ENCODE data around the gene NIPBL.
"Not testable (repeated sequence)": the region's sequence is repeated elsewhere in the genome, so short reads cannot be mapped to it uniquely, and the experiment has no call there.

Gene NIPBL

GRCh38 chr5:37015795-37016666 lies 139.5 kb downstream of the NIPBL start:
- no peak for DNase-seq (ENCODE audit: low read depth in 2 of 2)

DNA sequence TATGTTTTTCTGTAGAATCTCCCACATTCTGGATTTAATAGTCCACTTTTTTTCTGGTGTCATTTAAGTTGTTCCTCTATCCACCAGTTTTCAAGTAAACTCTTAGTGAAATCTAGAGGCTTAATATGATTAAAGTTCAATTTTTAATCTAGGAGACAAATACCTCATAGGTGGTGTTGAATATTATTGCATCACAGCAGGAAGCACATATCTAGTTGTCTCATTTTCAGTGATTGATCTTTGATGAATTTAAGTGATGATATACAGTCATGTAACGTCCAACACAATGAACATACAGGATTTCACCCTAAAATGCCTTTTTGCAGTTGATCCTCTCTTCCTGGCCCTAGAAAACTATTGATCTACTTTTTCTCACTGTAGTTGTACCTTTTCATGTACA lies 152.3 kb downstream of the NIPBL start:
- no peak for DNase-seq (ENCODE audit: low read depth in 2 of 2)

- DNase-seq (ENCODE audit: low read depth in 2 of 2) = no peak
These were observed 152.9 kb downstream of the NIPBL start for GRCh38 chr5:37029436-37029835.

DNA sequence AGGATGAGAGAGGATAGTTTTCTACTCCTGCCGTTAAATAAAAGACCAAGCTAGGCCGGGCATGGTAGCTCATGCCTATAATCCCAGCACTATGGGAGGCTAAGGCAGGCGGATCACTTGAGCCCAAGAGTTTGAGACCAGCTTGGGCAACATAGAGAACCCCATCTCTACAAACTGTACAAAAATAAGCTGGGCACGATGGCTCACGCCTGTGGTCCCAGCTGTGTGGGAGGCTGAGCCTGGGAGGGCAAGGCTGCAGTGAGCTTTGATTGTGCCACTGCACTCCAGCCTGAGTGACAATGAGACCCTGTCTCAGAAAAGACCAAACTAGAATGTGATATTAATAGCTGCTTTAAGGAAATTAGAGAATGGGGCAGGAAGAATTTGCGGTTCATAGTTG lies 158.4 kb downstream of the NIPBL start:
- DNase-seq (ENCODE audit: low read depth in 2 of 2) = no peak

GRCh38 chr5:37037840-37038239 lies 161.3 kb downstream of the NIPBL start:
- DNase-seq (ENCODE audit: low read depth in 2 of 2) = no peak

DNA sequence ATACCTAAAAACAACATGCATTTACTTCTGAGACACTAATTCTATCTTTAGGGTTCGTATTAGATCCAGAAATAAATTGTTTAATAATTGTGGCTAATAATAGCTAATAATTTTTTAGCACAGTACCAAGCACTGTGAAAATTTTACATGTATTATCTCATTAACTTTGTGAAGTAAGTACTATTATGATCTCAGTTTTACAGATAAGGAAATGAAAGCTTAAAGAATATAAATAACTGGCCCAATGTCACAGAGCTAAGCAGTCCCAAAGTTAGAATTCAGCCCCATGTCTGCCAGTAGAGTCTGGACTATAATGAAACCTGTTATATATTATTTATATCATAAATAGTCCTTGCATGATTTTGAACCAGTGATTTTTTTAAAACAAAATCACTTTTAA lies 163.3 kb downstream of the NIPBL start:
- DNase-seq (ENCODE audit: low read depth in 2 of 2) = no peak

DNA sequence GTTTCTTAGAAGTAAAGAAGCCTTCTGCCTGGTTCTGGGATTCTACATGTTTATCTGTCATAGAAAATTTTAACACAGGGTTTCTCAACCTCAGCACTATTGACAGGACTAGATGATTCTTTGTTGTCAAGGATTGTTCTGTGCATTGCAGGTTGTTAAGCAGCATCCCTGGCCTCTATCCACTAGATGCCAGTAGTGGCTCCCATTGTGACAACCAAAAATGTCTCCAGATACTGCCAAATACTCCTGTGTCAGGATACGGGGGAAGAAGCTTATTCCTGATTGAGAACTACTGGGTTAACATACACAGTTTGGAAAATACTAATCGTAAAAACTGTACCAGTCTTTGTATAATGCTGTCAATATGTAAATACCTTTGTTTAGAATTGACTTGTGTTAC lies 167.1 kb downstream of the NIPBL start:
- DNase-seq (ENCODE audit: low read depth in 2 of 2) = no peak

- DNase-seq (ENCODE audit: low read depth in 2 of 2) = no peak
These were observed 167.6 kb downstream of the NIPBL start for GRCh38 chr5:37044120-37044519.

GRCh38 chr5:37045703-37046102 lies 169.1 kb downstream of the NIPBL start:
- no peak for DNase-seq (ENCODE audit: low read depth in 2 of 2)

DNA sequence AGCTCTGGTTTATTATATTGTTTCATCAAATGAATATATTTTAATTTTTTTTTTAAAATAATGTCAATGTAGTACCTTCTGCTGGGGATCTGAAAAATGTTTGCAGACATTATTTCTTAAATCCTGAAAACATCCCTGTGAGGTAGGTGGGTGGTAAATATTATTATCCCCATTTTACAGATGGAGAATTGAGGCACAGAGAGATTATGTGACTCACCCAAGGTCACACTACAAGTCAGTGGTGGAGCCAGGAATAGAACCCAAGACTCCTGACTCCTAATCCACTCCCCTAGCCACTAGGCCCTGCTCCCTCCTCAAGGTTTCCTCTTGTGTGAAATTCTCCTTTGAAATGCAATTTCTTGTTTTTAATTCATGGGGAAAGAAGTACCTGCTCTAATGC lies 171.4 kb downstream of the NIPBL start:
- no peak for DNase-seq (ENCODE audit: low read depth in 2 of 2)

- DNase-seq (ENCODE audit: low read depth in 2 of 2) = no peak
These were observed 177.8 kb downstream of the NIPBL start for GRCh38 chr5:37054391-37054790.

DNA sequence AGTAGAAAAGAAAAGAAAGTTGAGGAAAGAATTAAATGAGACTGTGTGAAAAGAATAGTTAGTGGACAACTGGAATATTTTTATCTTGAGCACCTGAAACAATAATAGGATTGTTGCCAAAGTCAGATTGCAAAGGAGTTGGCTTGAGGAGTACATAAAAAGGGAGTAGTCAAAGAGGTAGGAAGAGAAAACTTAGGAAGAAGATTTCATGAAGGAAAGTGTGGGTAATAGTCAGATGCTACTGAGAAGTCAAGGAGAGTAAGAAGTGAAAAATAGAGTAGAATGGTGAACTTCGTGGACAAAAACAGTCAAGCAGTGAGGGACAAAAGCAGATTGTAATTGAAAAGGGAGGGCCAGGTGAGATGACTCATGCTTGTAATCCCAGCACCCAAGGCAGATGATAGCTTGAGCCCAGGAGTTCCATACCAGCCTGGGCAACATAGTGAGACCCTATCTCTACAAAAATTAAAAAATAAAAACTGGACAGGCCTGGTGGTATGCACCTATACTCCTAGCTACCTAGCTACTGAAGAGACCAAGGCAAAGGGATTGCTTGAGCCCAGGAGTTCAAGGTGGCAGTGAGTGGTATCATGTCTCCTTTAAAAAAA lies 178.9 kb downstream of the NIPBL start:
- DNase-seq (ENCODE audit: low read depth in 2 of 2) = no peak

GRCh38 chr5:37056762-37057161 lies 180.2 kb downstream of the NIPBL start:
- no peak for DNase-seq (ENCODE audit: low read depth in 2 of 2)

- no peak for DNase-seq (ENCODE audit: low read depth in 2 of 2)
These were observed 183.5 kb downstream of the NIPBL start for GRCh38 chr5:37060030-37060429.

- no peak for DNase-seq (ENCODE audit: low read depth in 2 of 2)
These were observed 187.2 kb downstream of the NIPBL start for GRCh38 chr5:37063739-37064138.

- no peak for DNase-seq (ENCODE audit: low read depth in 2 of 2)
These were observed 187.9 kb downstream of the NIPBL start for GRCh38 chr5:37064442-37064841.

- DNase-seq (ENCODE audit: low read depth in 2 of 2) = no peak
These were observed 194.9 kb downstream of the NIPBL start for GRCh38 chr5:37071487-37071886.

DNA sequence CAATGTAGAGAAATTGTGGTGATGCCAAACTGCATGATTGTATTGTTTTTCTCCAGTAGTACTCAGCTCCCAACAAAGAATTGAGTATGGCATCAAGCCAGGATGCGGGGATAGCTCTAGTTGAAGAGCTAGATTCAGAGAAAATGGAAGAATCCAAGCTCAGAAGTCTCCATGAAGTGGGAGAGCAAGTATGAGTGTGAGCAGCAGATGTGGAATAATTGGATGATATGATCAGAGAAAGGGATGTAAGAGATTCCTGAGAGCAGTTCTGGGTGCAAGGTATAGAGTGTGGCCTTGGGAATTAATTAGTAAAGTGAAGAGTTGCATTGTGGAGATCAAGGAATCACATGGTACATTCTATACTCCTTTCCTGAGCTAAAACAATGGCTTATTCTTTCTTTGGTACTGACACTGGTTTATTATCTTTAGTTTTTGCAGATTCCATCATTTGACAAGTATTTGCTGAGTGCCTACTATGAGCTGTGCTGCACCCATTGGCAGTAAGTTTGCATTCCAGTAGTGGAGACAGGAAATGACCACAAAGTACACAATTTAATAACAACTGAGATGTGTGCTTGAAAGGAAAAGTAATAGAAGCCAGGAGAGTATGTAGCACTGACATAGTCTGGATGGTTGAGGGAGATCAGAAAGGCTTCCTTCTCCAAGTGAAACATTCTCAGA lies 195.5 kb downstream of the NIPBL start:
- no peak for DNase-seq (ENCODE audit: low read depth in 2 of 2)

GRCh38 chr5:37075399-37075950 lies 198.9 kb downstream of the NIPBL start:
- DNase-seq (ENCODE audit: low read depth in 2 of 2) = no peak

DNA sequence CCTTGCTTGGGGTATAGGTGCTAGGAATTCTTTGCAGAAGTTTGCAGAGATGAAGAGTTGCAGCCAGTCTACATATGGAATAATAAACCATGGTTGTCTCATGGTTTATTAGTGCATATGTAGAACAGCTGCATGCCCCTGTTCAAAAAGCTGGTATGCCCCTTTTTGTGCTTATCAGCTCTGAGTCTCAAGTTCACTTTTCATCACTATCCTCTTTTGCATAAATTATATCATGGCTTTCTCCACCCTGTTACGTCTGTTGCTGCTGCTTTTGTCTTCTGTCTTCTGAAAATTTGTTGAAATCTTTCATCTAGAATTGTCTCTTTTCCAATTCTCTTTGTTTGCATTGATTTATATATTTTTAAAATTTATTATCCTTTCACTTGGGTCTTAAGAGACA lies 200.6 kb downstream of the NIPBL start:
- no peak for DNase-seq (ENCODE audit: low read depth in 2 of 2)

- no peak for DNase-seq (ENCODE audit: low read depth in 2 of 2)
These were observed 204.1 kb downstream of the NIPBL start for GRCh38 chr5:37080697-37081096.

DNA sequence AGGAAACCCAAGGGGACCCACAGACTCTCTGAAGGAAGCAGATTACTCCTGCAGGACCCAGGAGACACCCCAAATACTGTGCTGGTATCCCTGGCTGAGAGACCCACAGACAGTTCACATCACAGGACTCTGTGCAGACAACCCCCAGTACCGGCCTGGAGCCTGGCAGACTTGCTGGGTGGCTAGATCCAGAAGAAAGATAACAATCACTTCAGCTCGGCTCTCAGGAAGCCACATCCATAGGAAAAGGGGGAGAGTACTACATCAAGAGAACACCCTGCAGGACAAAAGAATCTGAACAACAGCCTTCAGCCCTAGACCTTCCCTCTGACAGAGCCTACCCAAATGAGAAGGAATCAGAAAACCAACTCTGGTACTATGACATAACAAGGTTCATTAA lies 206.4 kb downstream of the NIPBL start:
- not testable (repeated sequence) for DNase-seq (ENCODE audit: low read depth in 2 of 2)

DNA sequence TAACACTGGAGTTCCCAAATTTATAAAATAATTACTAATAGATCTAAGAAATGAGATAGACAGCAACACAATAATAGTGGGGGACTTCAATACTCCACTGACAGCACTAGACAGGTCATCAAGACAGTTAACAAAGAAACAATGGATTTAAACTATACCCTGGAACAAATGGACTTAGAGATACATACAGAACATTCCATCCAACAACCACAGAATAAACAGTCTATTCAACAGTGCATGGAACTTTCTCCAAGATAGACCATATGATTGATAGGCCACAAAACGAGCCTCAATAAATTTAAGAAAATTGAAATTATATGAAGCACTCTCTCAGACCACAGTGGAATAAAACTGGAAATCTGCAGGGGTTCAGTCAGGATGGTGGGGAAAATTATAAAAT lies 209.5 kb downstream of the NIPBL start:
- DNase-seq (ENCODE audit: low read depth in 2 of 2) = not testable (repeated sequence)

Measured in activated CD4-positive, alpha-beta T cell treated with anti-CD3 and anti-CD28 coated beads for 24 hours (primary cell).